Tibial nerve (tissue), 4 donors: ENCODE results near the gene NBEA. TPM values are rescaled to one million over a fixed set of nuclear protein-coding genes. Genes with fewer than 3 reads are reported as not detected.
"Not testable (repeated sequence)": the region's sequence is repeated elsewhere in the genome, so short reads cannot be mapped to it uniquely, and the experiment has no call there.

Source experiments
- DNase-seq, 2 donors: peaks; one replicate each; pipeline ENCODE4 v3.0.0-alpha.2; 2019; ENCODE audit warnings: low spot score in 2 of 2
- H3K27ac ChIP-seq, 4 donors: fragments of 200-600 bp; sonication (generic) in 3 of 4; one replicate each; pipeline ENCODE4 v1.5.1; 2017 to 2019; ENCODE audit warnings: mild to moderate bottlenecking in 1 of 4
- H3K27me3 ChIP-seq, 2 donors: fragments of 200-600 bp; sonication (generic) in 1 of 2; one replicate each; pipeline versions ENCODE4 v1.5.1 to v1.6.0; 2017 to 2019
- H3K36me3 ChIP-seq, 3 donors: fragments of 200-600 bp; sonication (generic); one replicate each; pipeline ENCODE4 v1.5.1; 2018 to 2019
- H3K4me1 ChIP-seq, 4 donors: fragments of 200-600 bp; sonication (generic) in 3 of 4; one replicate each; pipeline ENCODE4 v1.5.1; 2017 to 2019
- H3K4me3 ChIP-seq, 4 donors: fragments of 200-600 bp; sonication (generic) in 3 of 4; one replicate each; pipeline ENCODE4 v1.5.1; 2017 to 2019; ENCODE audit warnings: mild to moderate bottlenecking in 1 of 4, moderate library complexity in 1 of 4
- H3K9me3 ChIP-seq, 4 donors: fragments of 200-600 bp; sonication (generic) in 3 of 4; one replicate each; pipeline ENCODE4 v1.5.1; 2017 to 2019
- CTCF ChIP-seq, 5 experiments: fragments of 200-600 bp in 3 of 5; fragments of 450-650 bp in 2 of 5; sonication (generic) in 3 of 5; IDR thresholded peaks; one replicate each; pipeline ENCODE4 v1.5.1; 2016 to 2019; ENCODE audit warnings: antibody characterized with exemption in 5 of 5, mild to moderate bottlenecking in 3 of 5, moderate library complexity in 2 of 5
- EP300 ChIP-seq, 2 donors: sonication (generic); formaldehyde crosslinking; IDR thresholded peaks; one replicate each; pipeline ENCODE4 v1.6.1; 2017; ENCODE audit warnings: antibody characterized with exemption in 2 of 2, mild to moderate bottlenecking in 1 of 2
- POLR2A ChIP-seq, 2 donors: fragments of 450-650 bp; IDR thresholded peaks; one replicate each; pipeline ENCODE4 v1.6.1; 2017; ENCODE audit warnings: antibody characterized with exemption in 2 of 2, mild to moderate bottlenecking in 2 of 2, moderate library complexity in 2 of 2
- WGBS, 2 donors: methylation state at CpG; one replicate each; pipeline ENCODE4 v1.1.5; 2018; 5-methylcytosine and 5-hydroxymethylcytosine counted together
- total RNA-seq, 4 donors: library from RNA; depleted of rRNA; stranded (reverse); fragments of >200 nt; gene quantifications; one replicate each; pipeline ENCODE4 v1.1.0, GENCODE V29; 2016

Gene NBEA
- total RNA-seq, 4 donors from 2014 or later, result 9.0 to 11.9 (median 10.5) TPM

- Histone ChIP-seq H3K36me3 (no peaks in the 10 kb centered on the region), H3K4me3 (no peak overlapping the region), H3K27me3 (no peaks in the 10 kb centered on the region), H3K9me3 (peaks cover 0 to 8% (median 0%) of the 10 kb centered on the region in 4 donors), H3K4me1 (peaks cover 0 to 28% (median 2%) of the 10 kb centered on the region in 4 donors), H3K27ac (no peak overlapping the region)
- DNase-seq, result no peak
- TF ChIP-seq CTCF (IDR thresholded peaks at IDR 0.05) (no peak), EP300 (IDR thresholded peaks at IDR 0.05) (no peak), POLR2A (IDR thresholded peaks at IDR 0.05) (no peak)
These were observed 447.5 kb downstream of the NBEA start for GRCh38 chr13:35389535-35389934.

- no peak overlapping the region for H3K4me3 ChIP-seq
- H3K27me3 ChIP-seq, result no peaks in the 10 kb centered on the region
- H3K36me3 ChIP-seq, result no peaks in the 10 kb centered on the region
- no peak for DNase-seq
- no peak overlapping the region for H3K27ac ChIP-seq
- TF ChIP-seq CTCF (IDR thresholded peaks at IDR 0.05) (no peak), POLR2A (IDR thresholded peaks at IDR 0.05) (no peak), EP300 (IDR thresholded peaks at IDR 0.05) (no peak)
- 51 to 52% methylated on average over 2 of the region's 2 CpGs for WGBS, 2 donors
- H3K4me1 ChIP-seq, result peaks cover 0 to 28% (median 2%) of the 10 kb centered on the region in 4 donors
- no peaks in the 10 kb centered on the region for H3K9me3 ChIP-seq
These were observed 450.7 kb downstream of the NBEA start for GRCh38 chr13:35392768-35393167.

- Histone ChIP-seq H3K4me3 (no peak overlapping the region), H3K4me1 (peaks cover 0 to 20% (median 2%) of the 10 kb centered on the region in 4 donors), H3K27me3 (no peaks in the 10 kb centered on the region), H3K9me3 (peaks cover 0 to 6% (median 1%) of the 10 kb centered on the region in 4 donors), H3K27ac (no peak overlapping the region), H3K36me3 (peaks cover 0 to 6% (median 0%) of the 10 kb centered on the region in 3 donors)
- 81 to 85% methylated on average over 2 of the region's 2 CpGs for WGBS, 2 donors
- no peak for DNase-seq
- no peak for TF ChIP-seq CTCF (IDR thresholded peaks at IDR 0.05)
- no peak for TF ChIP-seq POLR2A (IDR thresholded peaks at IDR 0.05)
- TF ChIP-seq EP300 (IDR thresholded peaks at IDR 0.05), result no peak
These were observed 451.8 kb downstream of the NBEA start for GRCh38 chr13:35393886-35394285.

GRCh38 chr13:35408285-35408684, 466.2 kb downstream of the NBEA start:
- H3K4me1 ChIP-seq, H3K9me3 ChIP-seq, DNase-seq, H3K27ac ChIP-seq, H3K36me3 ChIP-seq, H3K27me3 ChIP-seq, H3K4me3 ChIP-seq: not testable (repeated sequence)
- 92 to 96% methylated on average over 2 of the region's 2 CpGs for WGBS, 2 donors

GRCh38 chr13:35411059-35411744, 469.1 kb downstream of the NBEA start:
- WGBS, 2 donors, result 71 to 89% methylated on average over 2 of the region's 2 CpGs
- H3K36me3 ChIP-seq, result no peaks in the 10 kb centered on the region
- H3K27me3 ChIP-seq, result no peaks in the 10 kb centered on the region
- no peak overlapping the region for H3K4me3 ChIP-seq
- TF ChIP-seq EP300 (IDR thresholded peaks at IDR 0.05), result no peak
- no peak for TF ChIP-seq POLR2A (IDR thresholded peaks at IDR 0.05)
- no peak for TF ChIP-seq CTCF (IDR thresholded peaks at IDR 0.05)
- no peaks in the 10 kb centered on the region for H3K4me1 ChIP-seq
- no peak for DNase-seq
- no peak overlapping the region for H3K27ac ChIP-seq
- H3K9me3 ChIP-seq, result peaks cover 0 to 10% (median 0%) of the 10 kb centered on the region in 4 donors
